ENCODE results near the gene ERGIC3. TPM values are rescaled to one million over a fixed set of nuclear protein-coding genes. Genes with fewer than 3 reads are reported as not detected.
A peak's percentile ranks its signal among the peaks of the same experiment; 100 is the strongest.

The ERGIC3 gene
- total RNA-seq (2014; rRNA removed; shearing (Covaris generic)) (345 and 477 TPM in 2 replicates), polyA plus RNA-seq (2016; fragmentation: Nextera tagmentation; extraction: Ambion mirVana) (261 and 262 TPM in 2 replicates)

GRCh38 chr20:35541783-35542662 is at the start of gene ERGIC3:
Gene ERGIC3, plus strand, starts transcription at chr20:35542078. Its CDS starts 20 bp downstream, at chr20:35542098.
- H3K9me2 ChIP-seq (ENCODE audit: insufficient read depth), result no peaks in the 10 kb centered on the region

GRCh38 chr20:35492352-35492751 is 49.5 kb upstream of the ERGIC3 start:
- no peak for DNase-seq
- no peak overlapping the region for H3K4me2 ChIP-seq (ENCODE audit: unreplicated experiment)
- H3K79me2 ChIP-seq (ENCODE audit: insufficient read depth), result no peaks in the 10 kb centered on the region
- H3K4me1 ChIP-seq (ENCODE audit: insufficient read depth), result no peaks in the 10 kb centered on the region
- no peak overlapping the region for H3K27ac ChIP-seq
- no peak for TF ChIP-seq EZH2 (IDR thresholded peaks at IDR 0.05; ENCODE audit: insufficient read depth, poor library complexity, severe bottlenecking)
- no peak for TF ChIP-seq EZH2phosphoT487 (IDR thresholded peaks at IDR 0.05; ENCODE audit: insufficient read depth, low read depth)
- H4K20me1 ChIP-seq (ENCODE audit: insufficient read depth), result no peaks in the 10 kb centered on the region
- no peaks in the 10 kb centered on the region for H3F3A ChIP-seq (ENCODE audit: insufficient read depth)
- 98 to 99% methylated on average over 6 of the region's 6 CpGs for WGBS, 2 experiments (ENCODE audit: low coverage in 1 of 2, low lambda C conversion rate in 2 of 2, missing lambda C conversion rate in 2 of 2)
- H3K9me2 ChIP-seq (ENCODE audit: insufficient read depth), result no peaks in the 10 kb centered on the region
- no peaks in the 10 kb centered on the region for H3K27me3 ChIP-seq (replicated peaks; ENCODE audit: insufficient read depth)
- H3K4me3 ChIP-seq, result no peak overlapping the region
- H3K9ac ChIP-seq, result no peak overlapping the region
- in situ Hi-C loops (cut with MboI), result no loop called here
- H2AFZ ChIP-seq, result no peak overlapping the region
- no peaks in the 10 kb centered on the region for H3K9me3 ChIP-seq (ENCODE audit: low read depth)
- H3K36me3 ChIP-seq (ENCODE audit: low read depth), result peaks cover 9% of the 10 kb centered on the region; the same call in 1 of the 2 replicates

More at GRCh38 chr20:35541783-35542662, at the start of gene ERGIC3:
- Histone ChIP-seq H3K79me2 (ENCODE audit: insufficient read depth) (peaks cover 20% of the 10 kb centered on the region), H3K4me3 (peak within 1 kb of the TSS; percentile 95), H3K4me1 (ENCODE audit: insufficient read depth) (peaks cover 8% of the 10 kb centered on the region; the same call in 1 of the 2 replicates), H3F3A (ENCODE audit: insufficient read depth) (no peaks in the 10 kb centered on the region; the same call in 1 of the 2 replicates), H4K20me1 (ENCODE audit: insufficient read depth) (no peaks in the 10 kb centered on the region), H3K36me3 (ENCODE audit: low read depth) (peaks cover 9% of the 10 kb centered on the region; the same call in 1 of the 2 replicates), H3K27me3 (replicated peaks; ENCODE audit: insufficient read depth) (no peaks in the 10 kb centered on the region), H3K9ac (peak within 1 kb of the TSS; percentile 85), H3K4me2 (ENCODE audit: unreplicated experiment) (peak within 1 kb of the TSS; percentile 86), H3K9me3 (ENCODE audit: low read depth) (no peaks in the 10 kb centered on the region), H2AFZ (peak within 1 kb of the TSS; percentile 94), H3K27ac (no peak within 1 kb of the TSS)
- in situ Hi-C loops (cut with MboI), result no loop called here
- WGBS, 2 experiments (ENCODE audit: low coverage in 1 of 2, low lambda C conversion rate in 2 of 2, missing lambda C conversion rate in 2 of 2), result 3 to 9% methylated on average over 35 to 55 of the region's 57 CpGs
- TF ChIP-seq EZH2phosphoT487 (IDR thresholded peaks at IDR 0.05; ENCODE audit: insufficient read depth, low read depth) (no peak), EZH2 (IDR thresholded peaks at IDR 0.05; ENCODE audit: insufficient read depth, poor library complexity, severe bottlenecking) (no peak)
- peak; percentile 99 for DNase-seq

DNA sequence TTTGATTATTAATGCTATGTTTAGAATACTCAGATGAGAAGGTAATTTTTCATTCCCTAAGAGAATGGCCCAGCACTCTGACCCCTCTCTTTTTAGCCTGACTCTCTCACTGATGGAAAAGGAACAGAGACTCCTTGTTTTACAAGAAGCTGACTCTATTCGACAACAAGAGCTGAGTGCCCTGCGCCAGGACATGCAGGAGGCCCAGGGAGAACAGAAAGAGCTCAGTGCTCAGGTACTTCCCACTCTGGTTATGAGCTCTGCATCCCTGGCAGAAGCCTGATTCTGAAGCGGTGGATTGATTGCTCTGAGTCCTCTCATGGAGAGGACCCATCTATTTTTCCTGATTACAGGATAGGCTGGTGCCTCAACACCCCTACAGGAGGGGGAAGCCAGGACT is 45.4 kb upstream of the ERGIC3 start:
- no peaks in the 10 kb centered on the region for H3K27me3 ChIP-seq (replicated peaks; ENCODE audit: insufficient read depth)
- no peak for DNase-seq
- no peak overlapping the region for H3K4me3 ChIP-seq
- no peak overlapping the region for H3K9ac ChIP-seq
- no peaks in the 10 kb centered on the region for H3K9me3 ChIP-seq (ENCODE audit: low read depth)
- no peaks in the 10 kb centered on the region for H3F3A ChIP-seq (ENCODE audit: insufficient read depth)
- H3K9me2 ChIP-seq (ENCODE audit: insufficient read depth), result no peaks in the 10 kb centered on the region
- H3K27ac ChIP-seq, result no peak overlapping the region
- no peak for TF ChIP-seq EZH2phosphoT487 (IDR thresholded peaks at IDR 0.05; ENCODE audit: insufficient read depth, low read depth)
- TF ChIP-seq EZH2 (IDR thresholded peaks at IDR 0.05; ENCODE audit: insufficient read depth, poor library complexity, severe bottlenecking), result no peak
- no peaks in the 10 kb centered on the region for H4K20me1 ChIP-seq (ENCODE audit: insufficient read depth)
- no peak overlapping the region for H2AFZ ChIP-seq
- no peaks in the 10 kb centered on the region for H3K4me1 ChIP-seq (ENCODE audit: insufficient read depth)
- peaks cover 12% of the 10 kb centered on the region; the same call in 1 of the 2 replicates for H3K36me3 ChIP-seq (ENCODE audit: low read depth)
- H3K79me2 ChIP-seq (ENCODE audit: insufficient read depth), result no peaks in the 10 kb centered on the region
- no peak overlapping the region for H3K4me2 ChIP-seq (ENCODE audit: unreplicated experiment)
- in situ Hi-C loops (cut with MboI), result no loop called here
- 97 to 100% methylated on average over 3 of the region's 3 CpGs for WGBS, 2 experiments (ENCODE audit: low coverage in 1 of 2, low lambda C conversion rate in 2 of 2, missing lambda C conversion rate in 2 of 2)

DNA sequence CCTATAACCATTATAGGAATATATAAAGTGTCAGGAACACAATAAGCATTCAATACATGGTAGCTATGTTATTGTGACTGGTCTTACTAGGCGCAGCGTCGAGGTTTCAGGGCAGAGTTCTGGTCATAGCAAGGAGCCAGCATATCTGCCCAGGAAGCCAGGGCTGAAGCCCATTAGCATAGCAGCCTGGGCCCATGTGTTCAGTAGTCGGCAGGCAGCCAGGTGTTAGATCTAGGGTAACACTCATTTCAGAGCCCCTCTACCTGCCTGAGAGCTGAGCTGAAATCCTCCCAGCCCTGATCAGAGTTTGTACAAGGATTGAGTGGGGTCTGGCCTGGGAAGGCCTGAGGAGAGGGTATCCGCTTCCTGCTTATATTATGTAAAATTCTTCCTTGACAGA is 44.6 kb upstream of the ERGIC3 start:
- H3F3A ChIP-seq (ENCODE audit: insufficient read depth), result no peaks in the 10 kb centered on the region
- peaks cover 14% of the 10 kb centered on the region; the same call in 1 of the 2 replicates for H3K36me3 ChIP-seq (ENCODE audit: low read depth)
- no peaks in the 10 kb centered on the region for H3K9me3 ChIP-seq (ENCODE audit: low read depth)
- no peaks in the 10 kb centered on the region for H3K79me2 ChIP-seq (ENCODE audit: insufficient read depth)
- no peak overlapping the region for H3K9ac ChIP-seq
- H3K27ac ChIP-seq, result no peak overlapping the region
- no peaks in the 10 kb centered on the region for H3K4me1 ChIP-seq (ENCODE audit: insufficient read depth)
- H3K27me3 ChIP-seq (replicated peaks; ENCODE audit: insufficient read depth), result no peaks in the 10 kb centered on the region
- in situ Hi-C loops (cut with MboI), result no loop called here
- H3K4me2 ChIP-seq (ENCODE audit: unreplicated experiment), result no peak overlapping the region
- H2AFZ ChIP-seq, result no peak overlapping the region
- WGBS, 2 experiments (ENCODE audit: low coverage in 1 of 2, low lambda C conversion rate in 2 of 2, missing lambda C conversion rate in 2 of 2), result 85 to 86% methylated on average over 5 of the region's 5 CpGs
- no peaks in the 10 kb centered on the region for H4K20me1 ChIP-seq (ENCODE audit: insufficient read depth)
- TF ChIP-seq EZH2phosphoT487 (IDR thresholded peaks at IDR 0.05; ENCODE audit: insufficient read depth, low read depth) (no peak), EZH2 (IDR thresholded peaks at IDR 0.05; ENCODE audit: insufficient read depth, poor library complexity, severe bottlenecking) (no peak)
- DNase-seq, result no peak
- H3K9me2 ChIP-seq (ENCODE audit: insufficient read depth), result no peaks in the 10 kb centered on the region
- no peak overlapping the region for H3K4me3 ChIP-seq
